SJCRH30 (cell line): ENCODE data around the gene ZSCAN5A. TPM values are rescaled to one million over a fixed set of nuclear protein-coding genes. Genes with fewer than 3 reads are reported as not detected.
"Not testable (repeated sequence)": the region's sequence is repeated elsewhere in the genome, so short reads cannot be mapped to it uniquely, and the experiment has no call there.

Source experiments
- DNase-seq, 2 experiments: peaks; one replicate each; pipeline ENCODE4 v3.0.0-alpha.2; 2015 to 2020
- H3K27ac ChIP-seq: fragments of 250-450 bp; sonication (Bioruptor Pico); 2 replicates; pipeline ENCODE4 v1.5.1; 2020; ENCODE audit warnings: mild to moderate bottlenecking, moderate library complexity
- H3K27me3 ChIP-seq: fragments of 250-450 bp; sonication (Bioruptor Pico); 2 replicates; pipeline ENCODE4 v1.5.1; 2020; ENCODE audit warnings: mild to moderate bottlenecking, moderate library complexity
- H3K36me3 ChIP-seq: fragments of 250-450 bp; sonication (Bioruptor Pico); 2 replicates; pipeline ENCODE4 v1.5.1; 2020; ENCODE audit warnings: mild to moderate bottlenecking, moderate library complexity
- H3K4me1 ChIP-seq: fragments of 250-450 bp; sonication (Bioruptor Pico); 2 replicates; pipeline ENCODE4 v1.5.1; 2020; ENCODE audit warnings: mild to moderate bottlenecking, moderate library complexity
- H3K4me3 ChIP-seq: fragments of 250-450 bp; sonication (Bioruptor Pico); 2 replicates; pipeline ENCODE4 v1.5.1; 2020; ENCODE audit warnings: mild to moderate bottlenecking, moderate library complexity
- H3K9me3 ChIP-seq: fragments of 250-450 bp; sonication (Bioruptor Pico); replicated peaks from 2 replicates; pipeline ENCODE4 v1.5.1; 2020; ENCODE audit warnings: mild to moderate bottlenecking, moderate library complexity
- total RNA-seq: library from RNA; depleted of rRNA; stranded (reverse); fragments of >200 nt; shearing (Covaris generic); gene quantifications from 2 replicates; pipeline ENCODE4 v1.2.3, GENCODE V29; 2014

The ZSCAN5A gene
- total RNA-seq, 1 experiment from 2014 or later = 7.8 TPM

DNA sequence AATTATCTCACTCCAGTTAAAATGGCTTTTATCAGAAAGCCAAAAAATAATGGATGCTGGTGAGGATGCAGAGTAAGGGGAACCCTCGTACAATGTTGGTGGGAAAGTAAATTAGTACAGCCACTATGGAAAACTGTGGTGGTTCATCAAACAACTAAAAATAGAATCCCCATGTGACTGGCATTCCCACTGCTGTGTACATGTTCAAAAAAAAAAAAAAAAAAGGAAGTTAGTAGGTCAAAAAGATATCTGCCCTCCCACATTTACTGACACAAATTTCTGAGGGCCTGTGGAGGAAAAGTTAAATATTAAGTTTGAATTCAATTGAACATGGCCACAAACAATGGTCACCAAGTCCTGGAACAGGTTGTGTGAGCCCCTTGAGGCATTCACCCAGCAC, 9.8 kb upstream of the ZSCAN5A start:
- no peaks in the 10 kb centered on the region for H3K4me1 ChIP-seq
- no peak overlapping the region for H3K4me3 ChIP-seq
- H3K27me3 ChIP-seq = no peaks in the 10 kb centered on the region
- no peak overlapping the region for H3K27ac ChIP-seq
- H3K9me3 ChIP-seq = no peaks in the 10 kb centered on the region
- H3K36me3 ChIP-seq = no peaks in the 10 kb centered on the region
- DNase-seq = no peak

DNA sequence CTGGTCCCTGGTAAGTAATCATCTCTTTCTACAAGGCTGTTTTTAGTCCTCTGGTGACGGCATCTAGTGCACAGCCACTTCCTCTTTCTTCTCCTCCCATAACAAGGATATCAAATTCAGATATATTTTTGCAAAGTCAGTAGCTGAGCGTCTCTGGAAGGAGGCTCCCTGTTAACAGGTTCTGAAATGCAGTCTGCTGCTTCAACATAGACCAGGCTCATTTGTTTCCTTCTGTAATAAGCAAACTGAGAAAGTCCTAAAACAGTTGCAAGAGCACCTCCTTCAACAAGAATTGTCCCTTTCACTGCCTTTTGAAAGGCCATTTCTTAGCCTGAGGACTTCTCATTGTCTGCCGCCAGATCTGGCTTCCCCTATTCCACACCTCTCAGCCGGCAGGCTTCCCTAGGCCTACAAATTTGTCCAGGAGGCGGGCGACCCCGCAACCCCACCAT, 7.4 kb upstream of the ZSCAN5A start:
- Histone ChIP-seq H3K27me3 (no peaks in the 10 kb centered on the region), H3K4me1 (no peaks in the 10 kb centered on the region), H3K27ac (no peak overlapping the region), H3K4me3 (no peak overlapping the region), H3K9me3 (no peaks in the 10 kb centered on the region), H3K36me3 (no peaks in the 10 kb centered on the region)
- no peak for DNase-seq

DNA sequence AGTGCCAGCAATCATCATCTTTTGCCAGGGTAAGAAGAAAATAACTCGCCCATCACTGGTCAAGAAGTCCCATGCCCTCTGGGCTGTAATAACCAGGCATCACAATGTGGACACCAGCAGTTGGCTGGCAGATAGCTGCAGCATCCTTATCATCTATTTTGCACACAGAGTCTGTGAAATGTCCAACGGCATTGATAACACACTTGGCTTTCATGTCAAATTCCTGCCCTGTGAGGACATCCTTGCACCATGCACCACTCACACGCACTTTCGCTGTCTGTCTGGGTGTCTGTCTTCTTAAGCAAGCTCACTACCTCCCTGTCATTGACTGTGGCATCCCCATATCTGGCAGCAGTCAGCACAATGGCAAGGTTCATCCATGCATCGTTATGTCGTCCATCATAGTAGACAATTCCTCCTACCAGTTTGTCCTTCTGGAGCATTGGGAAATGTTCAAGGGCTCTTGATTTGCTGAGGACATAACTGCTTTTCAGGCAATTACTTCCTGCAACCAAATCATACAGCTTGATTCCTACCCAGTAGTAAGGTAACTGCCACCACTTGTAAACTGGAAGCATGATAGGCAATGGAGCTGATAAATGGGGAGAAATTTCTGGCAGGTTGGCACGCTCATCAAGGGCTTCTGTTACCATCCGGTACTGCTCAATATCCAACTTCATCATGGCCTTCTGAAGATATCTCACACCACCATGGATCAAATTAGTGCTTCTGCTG, 6.8 kb upstream of the ZSCAN5A start:
- Histone ChIP-seq H3K4me3 (no peak overlapping the region), H3K4me1 (no peaks in the 10 kb centered on the region), H3K36me3 (no peaks in the 10 kb centered on the region), H3K9me3 (no peaks in the 10 kb centered on the region), H3K27ac (no peak overlapping the region), H3K27me3 (no peaks in the 10 kb centered on the region)
- DNase-seq = no peak

DNA sequence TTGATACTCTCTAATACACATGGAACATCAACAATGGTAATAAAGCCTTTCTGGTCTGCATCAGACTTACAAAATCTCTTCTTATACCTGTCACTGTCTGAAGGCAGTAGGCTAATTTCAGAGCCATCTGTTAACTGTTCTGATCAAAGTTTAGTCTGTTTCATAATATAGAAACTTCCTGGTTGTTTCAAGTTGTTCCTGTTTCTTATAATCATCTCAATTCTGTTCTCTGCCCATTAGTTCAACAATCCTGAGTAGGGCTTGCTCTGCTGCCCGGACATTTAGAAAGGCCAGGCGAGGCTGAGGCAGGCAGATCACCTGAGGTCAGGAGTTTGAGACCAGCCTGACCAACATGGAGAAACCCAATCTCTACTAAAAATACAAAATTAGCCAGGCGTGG, 5.4 kb upstream of the ZSCAN5A start:
- Histone ChIP-seq H3K4me1 (peaks cover 3% of the 10 kb centered on the region; the same call in 1 of the 2 replicates), H3K4me3 (no peak overlapping the region), H3K36me3 (no peaks in the 10 kb centered on the region), H3K27ac (no peak overlapping the region), H3K27me3 (no peaks in the 10 kb centered on the region), H3K9me3 (no peaks in the 10 kb centered on the region)
- no peak for DNase-seq

DNA sequence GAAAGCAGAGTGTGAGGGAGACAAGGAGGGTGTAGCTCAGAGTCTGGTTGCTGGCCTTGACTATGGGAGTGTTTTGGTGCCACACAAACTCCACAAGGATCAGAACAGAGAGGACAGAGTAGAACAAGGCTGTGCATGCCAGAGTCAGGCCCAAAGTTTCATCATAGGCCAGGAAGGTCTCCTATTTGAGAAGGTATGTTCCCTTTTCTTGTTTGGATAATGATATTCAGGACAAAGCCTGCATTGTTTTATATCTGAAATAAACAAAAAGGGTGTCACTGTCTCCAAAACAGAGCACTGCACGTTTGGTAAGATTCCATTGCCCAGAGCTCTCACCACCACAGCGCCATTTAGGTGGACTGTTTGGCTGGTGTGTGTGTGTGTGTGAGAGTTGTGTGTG, 3.1 kb upstream of the ZSCAN5A start:
- DNase-seq = no peak
- no peaks in the 10 kb centered on the region for H3K27me3 ChIP-seq
- H3K36me3 ChIP-seq = no peaks in the 10 kb centered on the region
- H3K27ac ChIP-seq = no peak overlapping the region
- H3K9me3 ChIP-seq = no peaks in the 10 kb centered on the region
- peaks cover 3% of the 10 kb centered on the region; the same call in 1 of the 2 replicates for H3K4me1 ChIP-seq
- no peak overlapping the region for H3K4me3 ChIP-seq

DNA sequence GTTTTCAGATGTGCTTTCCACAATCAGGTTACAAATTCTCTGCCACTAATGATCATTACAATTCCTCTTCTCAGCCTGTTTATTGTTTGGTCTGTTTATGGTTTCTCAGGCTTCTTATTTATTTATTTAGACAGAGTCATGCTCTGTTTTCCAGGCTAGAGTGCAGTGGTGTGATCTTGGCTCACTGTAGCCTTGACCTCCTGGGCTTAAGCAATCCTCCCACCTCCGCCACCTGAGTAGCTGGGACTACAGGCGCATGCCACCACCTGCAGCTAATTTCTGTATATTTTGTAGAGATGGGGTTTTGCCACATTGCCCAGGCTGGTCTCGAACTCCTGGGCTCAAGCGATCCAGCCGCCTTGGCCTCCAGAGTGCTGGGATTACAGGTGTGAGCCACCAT, 2.1 kb upstream of the ZSCAN5A start:
- Histone ChIP-seq H3K9me3 (no peaks in the 10 kb centered on the region), H3K36me3 (no peaks in the 10 kb centered on the region), H3K4me1 (peaks cover 3% of the 10 kb centered on the region; the same call in 1 of the 2 replicates), H3K4me3 (no peak overlapping the region), H3K27me3 (no peaks in the 10 kb centered on the region), H3K27ac (no peak overlapping the region)
- DNase-seq = no peak

DNA sequence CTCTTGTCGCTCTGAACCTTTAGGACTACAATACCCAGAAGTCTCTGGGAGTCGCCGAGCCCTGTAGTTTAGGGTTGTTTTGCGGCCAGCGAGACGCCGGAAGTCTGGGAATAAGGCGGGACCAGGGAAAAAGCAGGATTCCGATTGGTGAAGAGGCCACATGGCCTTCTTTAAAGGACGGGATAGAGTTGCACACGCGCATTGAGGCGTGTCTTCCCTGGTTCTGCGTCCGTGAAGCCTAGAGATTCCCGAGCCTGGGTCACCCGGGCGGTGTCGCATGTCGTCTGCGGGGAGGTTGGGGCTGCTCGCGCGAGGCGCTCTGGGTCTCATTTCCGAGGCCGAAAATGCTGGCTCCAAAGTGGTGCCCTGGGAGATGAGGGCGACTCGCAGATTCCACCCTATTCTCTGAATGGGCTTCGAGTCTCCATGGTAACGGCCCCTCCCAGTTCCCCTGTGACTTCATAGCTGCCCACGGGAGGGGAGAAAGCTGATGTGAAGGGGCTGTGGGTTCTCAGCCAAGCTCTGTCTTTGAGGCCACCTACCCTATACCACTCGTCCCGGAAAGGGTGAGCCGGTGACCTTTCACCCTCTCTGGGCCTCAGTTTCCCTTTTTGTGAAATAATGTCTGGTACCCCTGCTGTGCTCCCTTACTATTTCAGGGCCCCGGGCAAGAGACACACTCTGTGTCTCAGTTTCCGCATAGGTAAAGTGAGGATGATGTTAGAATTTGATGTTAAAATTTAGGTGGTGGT, 614 bp upstream of the ZSCAN5A start:
- Histone ChIP-seq H3K9me3 (no peaks in the 10 kb centered on the region), H3K4me1 (peaks cover 3% of the 10 kb centered on the region; the same call in 1 of the 2 replicates)

DNA sequence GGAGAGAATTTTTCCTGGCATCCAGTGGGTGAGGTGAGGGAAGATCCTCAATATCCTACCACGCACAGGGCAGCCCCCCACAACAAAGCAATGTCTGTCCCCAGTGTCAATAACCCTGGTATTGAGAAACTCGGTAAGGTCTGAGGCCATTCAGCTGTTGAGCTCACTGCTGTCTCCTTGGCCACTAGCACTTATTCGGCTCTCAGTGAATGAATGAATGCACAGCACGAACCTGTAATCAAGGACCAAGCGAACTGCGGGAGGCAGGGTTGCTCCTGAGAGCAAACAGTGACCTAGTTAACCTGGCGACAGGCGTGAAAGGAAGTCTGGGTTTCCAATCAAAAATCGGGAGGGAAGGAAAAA, 640 bp downstream of the ZSCAN5A start:
- H3K4me1 ChIP-seq = peaks cover 3% of the 10 kb centered on the region; the same call in 1 of the 2 replicates
- no peaks in the 10 kb centered on the region for H3K27me3 ChIP-seq
- no peaks in the 10 kb centered on the region; the same call in 1 of the 2 replicates for H3K36me3 ChIP-seq
- peak overlapping the region; percentile 95 for H3K4me3 ChIP-seq
- DNase-seq = peak; percentile 6 to 36
- H3K9me3 ChIP-seq = no peaks in the 10 kb centered on the region
- H3K27ac ChIP-seq = peak overlapping the region; percentile 90

More for the DNA sequence above, 614 bp upstream of the ZSCAN5A start:
- peak; percentile 91 to 97 for DNase-seq
- Histone ChIP-seq H3K27me3 (no peaks in the 10 kb centered on the region), H3K27ac (peak overlapping the region; percentile 90), H3K36me3 (no peaks in the 10 kb centered on the region), H3K4me3 (peak overlapping the region; percentile 95)

DNA sequence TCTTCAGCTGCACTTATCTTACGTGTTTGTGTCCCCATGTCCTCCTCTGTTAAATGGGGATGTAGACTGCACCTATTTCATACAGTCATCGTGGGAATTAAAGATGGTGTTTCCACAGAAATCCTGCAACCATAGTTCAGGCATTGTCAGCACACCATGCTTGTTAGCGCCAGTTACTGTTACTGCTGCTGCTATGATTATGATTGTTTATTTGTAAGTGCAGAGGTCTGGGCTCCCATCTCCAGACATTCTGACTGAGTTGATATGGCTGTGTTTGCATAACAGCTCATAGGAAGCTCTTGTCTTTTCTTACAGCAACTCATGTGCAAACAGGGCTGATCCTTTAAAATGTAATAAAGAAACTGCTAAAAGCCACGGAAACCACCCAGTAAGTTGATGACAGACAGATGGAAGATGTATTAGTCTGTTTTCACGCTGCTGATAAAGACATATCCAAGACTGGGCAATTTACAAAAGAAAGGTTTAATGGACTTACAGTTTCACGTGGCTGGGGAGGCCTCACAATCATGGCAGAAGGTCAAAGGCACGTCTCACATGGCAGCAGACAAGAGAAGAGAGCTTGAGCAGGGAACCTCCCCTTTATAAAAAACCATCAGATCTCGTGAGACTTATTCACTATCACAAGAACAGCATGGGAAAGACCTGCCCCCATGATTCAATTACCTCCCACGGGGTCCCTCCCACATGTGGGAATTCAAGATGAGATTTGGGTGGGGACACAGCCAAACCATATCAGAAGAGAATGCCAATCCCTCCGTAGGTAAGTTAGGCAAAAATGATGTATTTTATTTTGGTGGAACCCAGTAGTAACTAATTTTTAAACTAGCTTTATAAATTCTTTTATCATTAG, 1.6 kb downstream of the ZSCAN5A start:
- Histone ChIP-seq H3K4me1 (peaks cover 3% of the 10 kb centered on the region; the same call in 1 of the 2 replicates), H3K9me3 (no peaks in the 10 kb centered on the region), H3K27ac (no peak overlapping the region), H3K4me3 (no peak overlapping the region), H3K27me3 (no peaks in the 10 kb centered on the region), H3K36me3 (no peaks in the 10 kb centered on the region; the same call in 1 of the 2 replicates)
- no peak for DNase-seq

DNA sequence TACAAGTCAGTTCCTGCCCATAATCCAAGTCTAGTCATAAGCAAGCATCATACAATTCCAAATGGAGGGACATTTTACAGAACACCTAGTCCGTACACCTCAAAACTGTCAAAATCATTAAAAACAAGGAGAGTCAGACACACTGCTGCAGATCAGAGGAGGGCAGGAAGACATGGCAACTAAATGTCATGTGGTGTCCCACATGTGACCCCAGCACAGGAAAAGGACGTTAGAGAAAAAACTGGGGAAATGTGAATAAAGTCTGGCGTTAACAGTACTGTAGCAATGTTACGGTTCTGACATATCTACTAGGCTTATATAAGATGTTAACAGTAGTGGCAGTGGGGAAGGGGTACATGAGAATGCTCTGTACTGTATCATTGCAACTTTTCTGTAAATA, 2.3 kb downstream of the ZSCAN5A start:
- H3K27me3 ChIP-seq = no peaks in the 10 kb centered on the region
- H3K4me3 ChIP-seq = no peak overlapping the region
- no peak overlapping the region for H3K27ac ChIP-seq
- H3K36me3 ChIP-seq = no peaks in the 10 kb centered on the region; the same call in 1 of the 2 replicates
- peaks cover 3% of the 10 kb centered on the region; the same call in 1 of the 2 replicates for H3K4me1 ChIP-seq
- no peak for DNase-seq
- no peaks in the 10 kb centered on the region for H3K9me3 ChIP-seq

DNA sequence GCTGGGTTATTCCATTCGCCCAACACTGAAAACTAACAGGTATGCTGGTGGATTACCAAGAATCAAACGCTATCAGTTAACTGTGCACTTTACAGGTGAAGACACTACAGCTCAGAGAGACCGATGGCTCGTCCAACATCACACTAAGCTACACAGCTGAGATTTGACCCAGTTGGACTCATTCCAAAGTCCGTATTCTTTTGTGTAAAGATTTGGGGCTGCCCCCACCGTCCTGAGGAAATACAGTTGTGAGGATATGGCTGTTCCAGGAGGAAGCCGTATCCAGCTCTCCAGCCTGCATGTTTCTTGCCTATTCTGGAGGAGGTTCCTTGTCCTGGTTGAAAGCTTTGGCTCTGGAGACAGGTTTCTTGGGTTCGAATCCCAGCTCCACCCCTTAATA, 4.2 kb downstream of the ZSCAN5A start:
- DNase-seq = no peak
- Histone ChIP-seq H3K9me3 (no peaks in the 10 kb centered on the region), H3K4me3 (no peak overlapping the region), H3K27me3 (no peaks in the 10 kb centered on the region), H3K36me3 (no peaks in the 10 kb centered on the region; the same call in 1 of the 2 replicates), H3K27ac (no peak overlapping the region), H3K4me1 (no peaks in the 10 kb centered on the region)

DNA sequence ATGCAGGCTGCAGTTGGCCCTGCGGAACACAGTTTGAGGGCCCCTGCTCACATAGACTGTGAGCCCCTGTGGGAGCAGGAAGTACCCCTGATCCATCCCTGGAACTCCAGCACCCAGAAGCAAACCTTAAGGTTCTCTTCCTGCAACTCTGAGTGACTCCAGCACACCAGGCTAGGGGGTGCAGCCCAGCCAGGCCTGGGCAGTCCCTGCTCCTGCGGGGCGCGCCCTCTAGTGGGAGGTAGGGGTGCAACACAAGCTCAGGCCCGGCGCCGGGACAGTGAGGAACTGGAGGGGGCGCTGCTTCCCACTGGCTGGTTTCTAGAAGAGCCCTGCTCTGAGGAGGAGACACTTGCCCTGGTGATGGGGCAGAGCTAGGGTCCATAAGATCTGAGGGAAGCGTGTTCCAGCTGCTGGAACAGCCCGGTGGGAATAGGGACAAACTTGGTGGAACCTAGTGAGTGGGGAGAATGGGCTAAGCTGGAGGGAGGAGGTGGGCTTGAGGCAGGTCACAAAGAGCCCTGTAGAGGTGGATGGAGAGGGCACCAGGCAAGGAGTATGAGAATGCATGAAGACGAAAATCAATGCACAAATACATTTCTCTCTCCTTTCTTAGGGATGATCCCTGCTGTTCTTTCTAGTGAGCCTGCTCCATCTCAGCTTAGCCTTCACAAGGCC, 5.0 kb downstream of the ZSCAN5A start:
- Histone ChIP-seq H3K27me3 (no peaks in the 10 kb centered on the region), H3K4me1 (no peaks in the 10 kb centered on the region), H3K27ac (no peak overlapping the region), H3K9me3 (no peaks in the 10 kb centered on the region), H3K4me3 (no peak overlapping the region), H3K36me3 (no peaks in the 10 kb centered on the region; the same call in 1 of the 2 replicates)
- peak; percentile 32 to 46 for DNase-seq

DNA sequence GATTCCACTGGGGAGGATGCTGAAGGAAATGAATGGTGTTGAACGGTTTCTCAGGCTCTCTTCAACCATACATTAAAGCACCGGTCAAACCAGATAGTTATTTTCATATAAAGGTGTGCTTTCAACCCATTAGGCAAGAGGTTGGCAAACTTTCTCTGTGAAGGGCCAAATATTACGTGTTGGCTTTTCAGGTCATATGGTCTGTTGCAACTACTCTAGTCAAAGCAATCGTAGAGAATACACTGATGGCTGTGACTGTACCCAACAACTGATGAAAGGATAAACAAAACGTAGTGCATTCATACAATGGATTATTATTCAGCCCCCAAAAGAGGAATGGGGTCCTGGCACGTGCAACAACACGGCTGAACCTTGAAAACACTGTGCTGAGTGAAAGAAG, 5.8 kb downstream of the ZSCAN5A start:
- no peaks in the 10 kb centered on the region for H3K27me3 ChIP-seq
- H3K4me3 ChIP-seq = no peak overlapping the region
- no peaks in the 10 kb centered on the region for H3K4me1 ChIP-seq
- no peak overlapping the region for H3K27ac ChIP-seq
- H3K9me3 ChIP-seq = no peaks in the 10 kb centered on the region
- no peak for DNase-seq
- no peaks in the 10 kb centered on the region; the same call in 1 of the 2 replicates for H3K36me3 ChIP-seq

DNA sequence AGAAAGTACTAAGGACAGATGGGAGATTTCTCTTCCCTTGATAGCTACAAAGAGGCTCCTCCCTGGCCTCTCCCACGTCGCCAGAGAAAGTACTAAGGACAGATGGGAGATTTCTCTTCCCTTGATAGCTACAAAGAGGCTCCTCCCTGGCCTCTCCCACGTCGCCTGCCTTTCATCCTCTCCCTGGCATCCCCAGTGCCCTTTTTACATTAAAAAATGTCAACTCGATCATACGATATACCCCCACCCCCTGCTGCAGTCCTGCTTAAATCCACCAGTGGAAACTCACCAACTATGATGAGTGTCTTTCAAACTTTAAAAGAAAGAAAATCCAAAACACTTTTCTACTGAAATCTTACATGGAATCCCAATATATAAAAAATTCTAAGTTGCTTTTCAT, 7.6 kb downstream of the ZSCAN5A start:
- H3K9me3 ChIP-seq, H3K36me3 ChIP-seq, DNase-seq, H3K4me1 ChIP-seq, H3K4me3 ChIP-seq, H3K27ac ChIP-seq, H3K27me3 ChIP-seq: not testable (repeated sequence)
